Measurements from ENCODE around the gene DNTT. TPM values are rescaled to one million over a fixed set of nuclear protein-coding genes. Genes with fewer than 3 reads are reported as not detected.
A peak's percentile ranks its signal among the peaks of the same experiment; 100 is the strongest.

DNTT gene
- polyA plus RNA-seq, 1 donor (not counting 4 experiments of a cell fraction or from before 2014, with no cell fraction given) = not detected

GRCh38 chr10:96333101-96333500, 28.9 kb downstream of the DNTT start:
- H3K36me3 ChIP-seq (ENCODE audit: control insufficient read depth in 2 of 2, extremely low read depth in 1 of 2, insufficient read depth in 2 of 2, low read length in 2 of 2) = no peaks in the 10 kb centered on the region
- H3K4me1 ChIP-seq (ENCODE audit: control insufficient read depth, extremely low read depth, insufficient read depth, low read length) = no peaks in the 10 kb centered on the region
- H2AFZ ChIP-seq (ENCODE audit: control insufficient read depth, low read length) = no peak overlapping the region
- no peak overlapping the region for H3K27ac ChIP-seq (ENCODE audit: control insufficient read depth, insufficient read depth, low read length)
- DNase-seq (ENCODE audit: low read depth, low spot score) (no peak), FAIRE-seq (no peak)
- H3K9ac ChIP-seq (ENCODE audit: control insufficient read depth, extremely low read depth, insufficient read depth, low read length) = no peak overlapping the region
- H4K20me1 ChIP-seq (ENCODE audit: control insufficient read depth, extremely low read depth, insufficient read depth, low read length) = no peaks in the 10 kb centered on the region
- H3K9me3 ChIP-seq (ENCODE audit: control insufficient read depth, low read depth, low read length) = no peaks in the 10 kb centered on the region
- H3K79me2 ChIP-seq (ENCODE audit: control insufficient read depth, insufficient read depth, low read length) = no peaks in the 10 kb centered on the region
- peaks cover 16% of the 10 kb centered on the region for H3K27me3 ChIP-seq (ENCODE audit: control insufficient read depth, extremely low read depth, insufficient read depth, low read length)
- H3K4me3 ChIP-seq (ENCODE audit: control insufficient read depth in 2 of 3, extremely low read depth in 1 of 3, insufficient read depth in 2 of 3, low read depth in 1 of 3, low read length in 3 of 3) = no peak overlapping the region
- no peaks in the 10 kb centered on the region for H3K9me1 ChIP-seq (ENCODE audit: control insufficient read depth, extremely low read depth, insufficient read depth, low read length)
- no peak overlapping the region for H3K4me2 ChIP-seq (ENCODE audit: control insufficient read depth, extremely low read depth, insufficient read depth, low read depth, low read length)
- dilution Hi-C loops (cut with MboI; ENCODE audit: extremely low pct_ligation_motif_present, low sequenced_read_pairs) = no loop called here
- TF ChIP-seq CTCF (optimal IDR thresholded peaks at IDR 0.05 in 1 of 3, IDR thresholded peaks at IDR 0.05 in 1 of 3, conservative IDR thresholded peaks at IDR 0.05 in 1 of 3; ENCODE audit: extremely low read depth in 1 of 3, insufficient read depth in 2 of 3, low read length in 3 of 3) (no peak), EZH2 (IDR thresholded peaks at IDR 0.05; ENCODE audit: low read length) (no peak)

GRCh38 chr10:96334616-96335526, 30.6 kb downstream of the DNTT start:
- Histone ChIP-seq H3K4me2 (ENCODE audit: control insufficient read depth, extremely low read depth, insufficient read depth, low read depth, low read length) (no peak overlapping the region), H3K9ac (ENCODE audit: control insufficient read depth, extremely low read depth, insufficient read depth, low read length) (no peak overlapping the region), H3K79me2 (ENCODE audit: control insufficient read depth, insufficient read depth, low read length) (no peaks in the 10 kb centered on the region), H3K9me1 (ENCODE audit: control insufficient read depth, extremely low read depth, insufficient read depth, low read length) (no peaks in the 10 kb centered on the region), H4K20me1 (ENCODE audit: control insufficient read depth, extremely low read depth, insufficient read depth, low read length) (no peaks in the 10 kb centered on the region), H3K4me3 (ENCODE audit: control insufficient read depth in 2 of 3, extremely low read depth in 1 of 3, insufficient read depth in 2 of 3, low read depth in 1 of 3, low read length in 3 of 3) (no peak overlapping the region), H3K36me3 (ENCODE audit: control insufficient read depth in 2 of 2, extremely low read depth in 1 of 2, insufficient read depth in 2 of 2, low read length in 2 of 2) (no peaks in the 10 kb centered on the region), H3K9me3 (ENCODE audit: control insufficient read depth, low read depth, low read length) (no peaks in the 10 kb centered on the region), H2AFZ (ENCODE audit: control insufficient read depth, low read length) (no peak overlapping the region), H3K27ac (ENCODE audit: control insufficient read depth, insufficient read depth, low read length) (no peak overlapping the region), H3K27me3 (ENCODE audit: control insufficient read depth, extremely low read depth, insufficient read depth, low read length) (peaks cover 12% of the 10 kb centered on the region), H3K4me1 (ENCODE audit: control insufficient read depth, extremely low read depth, insufficient read depth, low read length) (no peaks in the 10 kb centered on the region)
- dilution Hi-C loops (cut with MboI; ENCODE audit: extremely low pct_ligation_motif_present, low sequenced_read_pairs) = no loop called here
- TF ChIP-seq EZH2 (IDR thresholded peaks at IDR 0.05; ENCODE audit: low read length) (no peak), CTCF (optimal IDR thresholded peaks at IDR 0.05 in 1 of 3, IDR thresholded peaks at IDR 0.05 in 1 of 3, conservative IDR thresholded peaks at IDR 0.05 in 1 of 3; ENCODE audit: extremely low read depth in 1 of 3, insufficient read depth in 2 of 3, low read length in 3 of 3) (peak; percentile 61 to 78 (median 73))
- DNase-seq (ENCODE audit: low read depth, low spot score) (no peak), FAIRE-seq (peak; percentile 79)
